C4-2B (cell line): ENCODE results near the gene CHURC1.
A peak's percentile ranks its signal among the peaks of the same experiment; 100 is the strongest.

Source experiments
- H3K27ac ChIP-seq: fragments of 450-650 bp; 2 replicates; pipeline ENCODE4 v1.5.1; 2017
- CTCF ChIP-seq: fragments of 450-650 bp; conservative IDR thresholded peaks from 2 replicates; pipeline ENCODE4 v1.5.1; 2017; ENCODE audit warnings: mild to moderate bottlenecking
- ZFX ChIP-seq: fragments of 450-650 bp; IDR thresholded peaks from 2 replicates; pipeline ENCODE4 v1.6.1; 2017

The CHURC1 gene

DNA sequence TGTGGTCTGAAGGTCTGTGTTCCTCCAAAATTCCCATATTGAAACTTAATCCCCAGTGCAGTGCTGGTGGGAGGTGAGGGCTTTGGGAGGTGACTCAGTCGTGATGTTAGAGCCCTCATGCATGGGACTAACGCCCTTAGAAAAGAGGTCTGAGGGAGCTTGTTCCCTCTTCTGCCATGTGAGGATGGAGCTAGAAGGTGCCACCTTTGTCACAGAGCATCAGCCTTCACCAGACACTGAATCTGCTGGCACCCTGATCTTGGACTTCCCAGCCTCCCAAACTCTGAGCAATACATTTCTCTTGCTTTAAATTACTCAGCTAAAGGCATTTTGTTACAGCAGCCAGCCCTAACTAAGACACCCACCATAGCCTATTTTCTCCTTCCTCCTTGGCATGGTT is 43.9 kb downstream of the CHURC1 start:
- TF ChIP-seq CTCF = no peak
- no peak for TF ChIP-seq ZFX
- H3K27ac ChIP-seq = no peak overlapping the region

DNA sequence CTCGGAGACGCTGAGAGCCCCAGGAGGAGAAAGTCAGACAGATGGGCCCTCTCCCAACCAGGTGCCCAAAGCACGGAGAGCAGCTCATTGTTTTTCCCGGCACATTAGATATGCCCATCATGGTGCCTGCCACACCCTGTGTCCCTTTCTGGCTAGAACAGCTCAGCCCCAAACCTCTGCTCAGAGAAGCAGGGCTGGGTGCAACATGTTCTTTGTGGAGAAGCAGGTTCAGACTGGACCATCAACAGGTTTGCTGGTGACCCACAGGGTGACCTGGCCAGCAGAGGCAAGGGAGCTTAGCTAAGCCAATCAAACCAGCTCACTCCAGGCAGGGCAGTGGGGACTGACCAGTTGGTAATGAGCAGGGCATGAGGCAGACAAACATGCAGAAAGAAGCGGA is 44.5 kb downstream of the CHURC1 start:
- TF ChIP-seq ZFX (no peak), CTCF (no peak)
- H3K27ac ChIP-seq = no peak overlapping the region

GRCh38 chr14:64960762-64961276 is 46.6 kb downstream of the CHURC1 start:
- TF ChIP-seq ZFX (no peak), CTCF (no peak; the same call in 1 of the 2 replicates)
- H3K27ac ChIP-seq = peak overlapping the region; percentile 20

GRCh38 chr14:64963611-64964010 is 49.4 kb downstream of the CHURC1 start:
- no peak overlapping the region for H3K27ac ChIP-seq
- TF ChIP-seq ZFX (no peak), CTCF (no peak)

DNA sequence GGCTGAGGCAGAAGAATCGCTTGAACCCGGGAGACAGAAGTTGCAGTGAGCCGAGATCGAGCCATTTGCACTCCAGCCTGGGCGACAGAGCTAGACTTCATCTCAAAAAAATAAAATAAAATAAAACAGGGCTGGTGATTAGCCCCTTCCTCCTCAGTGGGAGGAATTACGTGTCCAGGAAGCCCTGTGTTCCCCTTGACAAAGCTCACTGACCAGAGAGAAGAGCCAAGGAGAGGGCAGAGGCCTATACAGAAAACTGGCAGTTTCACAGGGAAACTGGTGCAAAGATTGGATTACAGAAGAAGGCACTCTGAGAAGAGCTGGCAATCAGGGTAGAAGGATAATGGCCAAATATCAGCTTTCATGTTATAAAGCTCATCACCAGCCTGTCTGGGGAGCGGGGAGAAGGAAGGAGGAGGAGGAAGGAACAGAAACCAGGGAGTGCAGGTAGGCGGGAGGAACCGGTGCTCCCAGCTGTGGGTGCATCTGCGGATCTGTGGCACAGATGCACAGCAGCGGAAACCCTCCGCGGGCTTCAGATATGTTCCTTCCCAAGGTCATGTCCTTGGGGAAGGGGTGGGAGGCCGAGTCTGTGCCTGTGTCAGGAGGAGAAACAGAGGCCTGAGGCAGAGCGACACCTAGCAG is 51.2 kb downstream of the CHURC1 start:
- 0 out of 2 replicates have a peak overlapping the region, but pooled peaks have one; percentile 1 for H3K27ac ChIP-seq
- TF ChIP-seq ZFX (no peak), CTCF (no peak)

DNA sequence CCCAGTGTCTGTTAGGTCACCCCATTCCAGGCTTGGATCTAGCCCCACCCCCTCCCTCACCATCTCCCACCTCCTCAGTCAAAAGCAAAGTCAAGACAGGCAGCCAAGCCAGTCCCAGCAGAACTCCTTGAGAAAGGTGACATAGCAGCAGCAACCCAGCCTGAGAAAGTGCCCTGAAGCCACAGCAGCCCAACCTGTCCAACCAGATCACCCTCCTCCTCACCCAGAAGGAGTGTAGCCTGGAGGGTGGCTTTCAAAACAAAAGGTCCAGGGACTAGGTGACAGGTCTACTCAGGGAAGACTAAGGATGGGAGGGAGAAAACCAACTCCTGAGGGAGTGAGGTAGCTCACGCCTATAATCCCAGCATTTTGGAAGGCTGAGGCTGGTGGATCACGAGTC is 52.7 kb downstream of the CHURC1 start:
- peak overlapping the region; percentile 51 for H3K27ac ChIP-seq
- TF ChIP-seq CTCF = no peak
- no peak for TF ChIP-seq ZFX

DNA sequence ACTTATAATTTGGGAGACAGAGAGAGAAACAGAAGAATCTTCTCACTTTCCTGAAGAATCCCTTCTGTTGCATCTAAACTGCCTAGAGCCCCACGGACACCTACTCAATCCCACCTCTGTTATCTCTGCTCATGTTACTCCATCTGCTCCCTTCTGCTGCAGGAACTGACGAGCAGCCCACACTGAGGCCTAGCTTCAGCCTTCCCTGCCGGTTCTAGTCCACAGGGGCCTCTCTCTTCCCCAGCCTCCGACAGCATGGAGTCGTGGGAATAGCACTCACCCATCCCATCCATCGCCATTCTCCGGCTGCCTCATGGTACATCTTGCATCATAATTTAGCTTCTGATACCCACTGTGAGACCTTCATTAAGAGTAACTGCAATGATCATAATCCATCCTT is 53.9 kb downstream of the CHURC1 start:
- TF ChIP-seq ZFX (no peak), CTCF (no peak)
- H3K27ac ChIP-seq = no peak overlapping the region
